Measurements from ENCODE around the gene STIMATE.

- TF ChIP-seq POLR2AphosphoS5 (IDR thresholded peaks at IDR 0.05) (no peak), POLR2A (IDR thresholded peaks at IDR 0.05) (no peak)
Observed at GRCh38 chr3:52852419-52852818, 44.9 kb downstream of the STIMATE start.
